HG02571 (cell line): ENCODE data around the gene PROB1.
"Not testable (repeated sequence)": the region's sequence is repeated elsewhere in the genome, so short reads cannot be mapped to it uniquely, and the experiment has no call there.

Experiments
- ATAC-seq: cut with Tn5 transposase; IDR thresholded peaks from one replicate; pipeline ENCODE4 v1.9.1; 2021; ENCODE audit warnings: mild to moderate bottlenecking, moderate library complexity; ENCODE audit not compliant: unreplicated experiment

Gene PROB1

GRCh38 chr5:139381837-139382761 lies 12.8 kb downstream of the PROB1 start:
- no peak for ATAC-seq

GRCh38 chr5:139379626-139380449 lies 15.1 kb downstream of the PROB1 start:
- no peak for ATAC-seq

GRCh38 chr5:139378941-139379361 lies 16.0 kb downstream of the PROB1 start:
- ATAC-seq: no peak

- ATAC-seq: no peak
These were observed 16.6 kb downstream of the PROB1 start for GRCh38 chr5:139378101-139378825.

GRCh38 chr5:139377226-139377625 lies 17.7 kb downstream of the PROB1 start:
- no peak for ATAC-seq

- ATAC-seq: no peak
These were observed 18.5 kb downstream of the PROB1 start for GRCh38 chr5:139376364-139376763.

GRCh38 chr5:139374909-139375308 lies 20.0 kb downstream of the PROB1 start:
- no peak for ATAC-seq

GRCh38 chr5:139371482-139372435 lies 23.1 kb downstream of the PROB1 start:
- ATAC-seq: no peak

- no peak for ATAC-seq
These were observed 25.7 kb downstream of the PROB1 start for GRCh38 chr5:139369181-139369580.

- no peak for ATAC-seq
These were observed 26.3 kb downstream of the PROB1 start for GRCh38 chr5:139368613-139369012.

- ATAC-seq: no peak
These were observed 30.4 kb downstream of the PROB1 start for GRCh38 chr5:139364466-139364865.

GRCh38 chr5:139363937-139364336 lies 31.0 kb downstream of the PROB1 start:
- ATAC-seq: no peak

GRCh38 chr5:139361835-139362429 lies 33.0 kb downstream of the PROB1 start:
- no peak for ATAC-seq

GRCh38 chr5:139360384-139360783 lies 34.5 kb downstream of the PROB1 start:
- ATAC-seq: no peak

- no peak for ATAC-seq
These were observed 36.8 kb downstream of the PROB1 start for GRCh38 chr5:139358064-139358463.

GRCh38 chr5:139355900-139356299 lies 39.0 kb downstream of the PROB1 start:
- not testable (repeated sequence) for ATAC-seq

- no peak for ATAC-seq
These were observed 40.7 kb downstream of the PROB1 start for GRCh38 chr5:139354186-139354585.

- not testable (repeated sequence) for ATAC-seq
These were observed 47.0 kb downstream of the PROB1 start for GRCh38 chr5:139347863-139348262.

GRCh38 chr5:139345442-139345841 lies 49.5 kb downstream of the PROB1 start:
- ATAC-seq: not testable (repeated sequence)

- no peak for ATAC-seq
These were observed 50.7 kb downstream of the PROB1 start for GRCh38 chr5:139344177-139344576.
